ENCODE measurements around the gene MYH15.

MYH15 gene

GRCh38 chr3:108473711-108474110 is 36.7 kb downstream of the MYH15 start:
- H3K4me3 ChIP-seq (ENCODE audit: low read depth, low read length): no peak overlapping the region

- no peak overlapping the region for H3K4me3 ChIP-seq (ENCODE audit: low read depth, low read length)
Measured at GRCh38 chr3:108472001-108472591, 38.3 kb downstream of the MYH15 start.

- H3K4me3 ChIP-seq (ENCODE audit: low read depth, low read length): no peak overlapping the region
Measured at GRCh38 chr3:108471426-108471825, 39.0 kb downstream of the MYH15 start.

- no peak overlapping the region for H3K4me3 ChIP-seq (ENCODE audit: low read depth, low read length)
Measured at GRCh38 chr3:108469126-108469525, 41.3 kb downstream of the MYH15 start.

- H3K4me3 ChIP-seq (ENCODE audit: low read depth, low read length): no peak overlapping the region
Measured at GRCh38 chr3:108468577-108468976, 41.8 kb downstream of the MYH15 start.

- no peak overlapping the region for H3K4me3 ChIP-seq (ENCODE audit: low read depth, low read length)
Measured at GRCh38 chr3:108462899-108463298, 47.5 kb downstream of the MYH15 start.

- H3K4me3 ChIP-seq (ENCODE audit: low read depth, low read length): no peak overlapping the region
Measured at GRCh38 chr3:108461661-108462111, 48.7 kb downstream of the MYH15 start.

GRCh38 chr3:108459225-108459624 is 51.2 kb downstream of the MYH15 start:
- H3K4me3 ChIP-seq (ENCODE audit: low read depth, low read length): no peak overlapping the region

- no peak overlapping the region for H3K4me3 ChIP-seq (ENCODE audit: low read depth, low read length)
Measured at GRCh38 chr3:108455212-108455705, 55.1 kb downstream of the MYH15 start.

- H3K4me3 ChIP-seq (ENCODE audit: low read depth, low read length): no peak overlapping the region
Measured at GRCh38 chr3:108453565-108453964, 56.8 kb downstream of the MYH15 start.

- no peak overlapping the region for H3K4me3 ChIP-seq (ENCODE audit: low read depth, low read length)
Measured at GRCh38 chr3:108450444-108450843, 60.0 kb downstream of the MYH15 start.

- H3K4me3 ChIP-seq (ENCODE audit: low read depth, low read length): no peak overlapping the region
Measured at GRCh38 chr3:108448593-108448992, 61.8 kb downstream of the MYH15 start.

GRCh38 chr3:108447096-108447847 is 63.1 kb downstream of the MYH15 start:
- H3K4me3 ChIP-seq (ENCODE audit: low read depth, low read length): no peak overlapping the region

- H3K4me3 ChIP-seq (ENCODE audit: low read depth, low read length): no peak overlapping the region
Measured at GRCh38 chr3:108442281-108442680, 68.1 kb downstream of the MYH15 start.

- no peak overlapping the region for H3K4me3 ChIP-seq (ENCODE audit: low read depth, low read length)
Measured at GRCh38 chr3:108441518-108441917, 68.9 kb downstream of the MYH15 start.

GRCh38 chr3:108441071-108441507 is 69.3 kb downstream of the MYH15 start:
- no peak overlapping the region for H3K4me3 ChIP-seq (ENCODE audit: low read depth, low read length)

- H3K4me3 ChIP-seq (ENCODE audit: low read depth, low read length): no peak overlapping the region
Measured at GRCh38 chr3:108438542-108438941, 71.9 kb downstream of the MYH15 start.

- no peak overlapping the region for H3K4me3 ChIP-seq (ENCODE audit: low read depth, low read length)
Measured at GRCh38 chr3:108437439-108437838, 73.0 kb downstream of the MYH15 start.

- H3K4me3 ChIP-seq (ENCODE audit: low read depth, low read length): no peak overlapping the region
Measured at GRCh38 chr3:108433928-108434327, 76.5 kb downstream of the MYH15 start.

- no peak overlapping the region for H3K4me3 ChIP-seq (ENCODE audit: low read depth, low read length)
Measured at GRCh38 chr3:108432431-108432830, 78.0 kb downstream of the MYH15 start.

GRCh38 chr3:108430540-108430939 is 79.9 kb downstream of the MYH15 start:
- no peak overlapping the region for H3K4me3 ChIP-seq (ENCODE audit: low read depth, low read length)

- no peak overlapping the region for H3K4me3 ChIP-seq (ENCODE audit: low read depth, low read length)
Measured at GRCh38 chr3:108428586-108428985, 81.8 kb downstream of the MYH15 start.
